CD4-positive, alpha-beta T cell treated with Interleukin-17A for 4 hours (primary cell): Measurements from ENCODE around the gene MAT2B.

Source experiments
- DNase-seq: peaks from one replicate; pipeline ENCODE4 v3.0.0-alpha.2; 2020; ENCODE audit warnings: mixed read lengths

Gene MAT2B

GRCh38 chr5:163562071-163562470 is 56.7 kb downstream of the MAT2B start:
- DNase-seq, result no peak

- DNase-seq, result no peak
Observed at GRCh38 chr5:163563112-163563511, 57.7 kb downstream of the MAT2B start.

DNA sequence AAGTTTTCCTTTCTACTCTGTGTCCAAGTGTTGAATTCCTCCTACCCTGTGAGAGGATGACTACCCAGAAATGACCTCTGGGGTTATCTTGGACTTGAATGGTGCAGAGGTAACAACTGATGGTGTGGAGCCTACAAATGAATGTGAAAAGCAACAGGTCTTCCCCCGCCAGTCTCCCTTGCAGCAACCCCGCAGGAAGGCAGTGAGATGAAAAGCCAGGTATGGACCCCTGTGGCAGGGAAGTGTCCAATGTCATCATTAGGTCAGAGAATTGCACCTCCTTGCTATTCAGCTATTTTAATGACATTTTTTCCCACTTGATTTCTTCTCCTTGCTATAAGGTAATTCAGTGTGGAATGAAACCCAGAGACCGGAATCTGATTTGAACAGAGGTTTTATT is 58.5 kb downstream of the MAT2B start:
- no peak for DNase-seq

DNA sequence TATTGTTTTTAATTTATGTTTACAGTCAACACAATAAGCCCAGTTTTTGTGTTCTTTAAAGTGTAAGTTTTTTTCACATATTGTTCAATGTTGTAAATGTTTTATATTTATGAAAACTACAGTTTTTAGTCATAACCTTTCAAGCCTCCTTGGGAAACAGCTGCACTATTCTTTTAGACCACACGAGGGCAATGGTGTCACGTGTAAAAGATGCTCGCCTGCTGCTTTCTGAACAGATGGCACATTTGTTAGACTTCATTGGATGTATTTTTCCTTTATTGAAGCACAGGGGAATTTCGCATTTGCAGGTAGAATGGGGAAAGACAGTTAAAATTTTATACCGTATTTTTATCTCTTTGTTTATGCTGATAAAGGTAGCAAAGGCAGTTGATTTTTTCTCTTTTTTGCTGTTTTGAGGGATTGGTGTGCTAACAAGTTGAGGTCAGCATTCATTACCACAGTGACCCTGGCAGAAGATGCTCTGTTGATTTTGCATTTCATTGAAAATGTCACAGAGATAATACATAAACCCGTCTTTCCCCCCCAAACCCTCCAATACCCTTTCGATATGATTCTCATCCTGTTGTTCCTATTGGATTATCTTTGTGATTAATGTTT is 59.0 kb downstream of the MAT2B start:
- DNase-seq, result peak; percentile 63

GRCh38 chr5:163565492-163565891 is 60.1 kb downstream of the MAT2B start:
- DNase-seq, result no peak

GRCh38 chr5:163565931-163566608 is 60.7 kb downstream of the MAT2B start:
- DNase-seq, result peak; percentile 5

GRCh38 chr5:163566678-163567077 is 61.3 kb downstream of the MAT2B start:
- DNase-seq, result no peak

GRCh38 chr5:163567811-163568210 is 62.4 kb downstream of the MAT2B start:
- DNase-seq, result no peak
